D721Med (cell line): Measurements from ENCODE around the gene TMEM129.
A peak's percentile ranks its signal among the peaks of the same experiment; 100 is the strongest.

Experiments used
- DNase-seq: peaks from one replicate; pipeline ENCODE4 v3.0.0; 2011; ENCODE audit warnings: low spot score; ENCODE audit not compliant: insufficient read length
- FAIRE-seq: peaks from 2 replicates; lab custom pipeline; 2011; peaks lifted over from hg19 to GRCh38; lab: Jason Lieb, UNC
- CTCF ChIP-seq: IDR thresholded peaks from 2 replicates; pipeline ENCODE4 v1.5.1; 2012; ENCODE audit warnings: mild to moderate bottlenecking, control low read depth; ENCODE audit not compliant: insufficient read depth; ENCODE audit errors: missing control alignments

TMEM129 gene

GRCh38 chr4:1727117-1728031 lies 6.3 kb upstream of the TMEM129 start:
- DNase-seq = no peak
- no peak for FAIRE-seq
- TF ChIP-seq CTCF = no peak

GRCh38 chr4:1726146-1726934 lies 5.2 kb upstream of the TMEM129 start:
- peak; percentile 96 for TF ChIP-seq CTCF
- FAIRE-seq (peak; percentile 53), DNase-seq (peak; percentile 84)

- DNase-seq (no peak), FAIRE-seq (no peak)
- no peak for TF ChIP-seq CTCF
Observed at GRCh38 chr4:1725521-1725920, 4.4 kb upstream of the TMEM129 start.

- DNase-seq (no peak), FAIRE-seq (no peak)
- no peak for TF ChIP-seq CTCF
Observed at GRCh38 chr4:1723131-1723801, 2.1 kb upstream of the TMEM129 start.

- no peak for TF ChIP-seq CTCF
- no peak for FAIRE-seq
- DNase-seq = no peak
Observed at GRCh38 chr4:1722551-1723118, 1.5 kb upstream of the TMEM129 start.

GRCh38 chr4:1721666-1722550 lies 785 bp upstream of the TMEM129 start:
- DNase-seq (no peak), FAIRE-seq (no peak)
- no peak for TF ChIP-seq CTCF
